GM19395 (cell line): ENCODE measurements around the gene COX7C.
"Not testable (repeated sequence)": the region's sequence is repeated elsewhere in the genome, so short reads cannot be mapped to it uniquely, and the experiment has no call there.

Experiments used
- ATAC-seq: cut with Tn5 transposase; IDR thresholded peaks from one replicate; pipeline ENCODE4 v1.9.1; 2021; ENCODE audit warnings: mild to moderate bottlenecking, moderate library complexity; ENCODE audit not compliant: unreplicated experiment

Gene COX7C

GRCh38 chr5:86617756-86618576 is at the start of gene COX7C:
COX7C (plus strand) TSS chr5:86617941; CDS start chr5:86618056, 115 bp downstream.
- peak; percentile 98 for ATAC-seq

GRCh38 chr5:86569522-86570426 is 48.0 kb upstream of the COX7C start:
- not testable (repeated sequence) for ATAC-seq

- ATAC-seq: no peak
Measured at GRCh38 chr5:86570427-86571083, 47.2 kb upstream of the COX7C start.

GRCh38 chr5:86571109-86571508 is 46.6 kb upstream of the COX7C start:
- ATAC-seq: not testable (repeated sequence)

- ATAC-seq: no peak
Measured at GRCh38 chr5:86572825-86573517, 44.8 kb upstream of the COX7C start.

- no peak for ATAC-seq
Measured at GRCh38 chr5:86579502-86579901, 38.2 kb upstream of the COX7C start.

- no peak for ATAC-seq
Measured at GRCh38 chr5:86596476-86596875, 21.3 kb upstream of the COX7C start.

- ATAC-seq: no peak
Measured at GRCh38 chr5:86605881-86606280, 11.9 kb upstream of the COX7C start.

- no peak for ATAC-seq
Measured at GRCh38 chr5:86613455-86613854, 4.3 kb upstream of the COX7C start.

- no peak for ATAC-seq
Measured at GRCh38 chr5:86617309-86617755, 409 bp upstream of the COX7C start.

- no peak for ATAC-seq
Measured at GRCh38 chr5:86623785-86624483, 6.2 kb downstream of the COX7C start.

- no peak for ATAC-seq
Measured at GRCh38 chr5:86625148-86625547, 7.4 kb downstream of the COX7C start.

GRCh38 chr5:86626149-86626548 is 8.4 kb downstream of the COX7C start:
- no peak for ATAC-seq

- ATAC-seq: no peak
Measured at GRCh38 chr5:86631165-86631564, 13.4 kb downstream of the COX7C start.

GRCh38 chr5:86640998-86641397 is 23.3 kb downstream of the COX7C start:
- ATAC-seq: no peak

GRCh38 chr5:86644843-86645242 is 27.1 kb downstream of the COX7C start:
- no peak for ATAC-seq

GRCh38 chr5:86645885-86646284 is 28.1 kb downstream of the COX7C start:
- no peak for ATAC-seq

- ATAC-seq: no peak
Measured at GRCh38 chr5:86646671-86647070, 28.9 kb downstream of the COX7C start.

GRCh38 chr5:86649832-86650505 is 32.2 kb downstream of the COX7C start:
- no peak for ATAC-seq
